Effector memory CD4-positive, alpha-beta T cell (primary cell): ENCODE results near the gene TNS2.

Experiments
- DNase-seq, 3 donors: peaks; one replicate each; pipeline ENCODE4 v3.0.0-alpha.2; 2020
- H3K27ac ChIP-seq: 2 replicates; pipeline ENCODE4 v1.7.0; 2013; ENCODE audit warnings: mild to moderate bottlenecking, low read length, moderate library complexity; ENCODE audit not compliant: insufficient read depth, poor library complexity, severe bottlenecking
- H3K27me3 ChIP-seq: replicated peaks from 2 replicates; pipeline ENCODE4 v1.7.0; 2013; ENCODE audit warnings: mild to moderate bottlenecking, low read length; ENCODE audit not compliant: insufficient read depth, control insufficient read depth, poor library complexity, severe bottlenecking
- H3K36me3 ChIP-seq: 2 replicates; pipeline ENCODE4 v1.7.0; 2013; ENCODE audit warnings: mild to moderate bottlenecking, low read length, moderate library complexity; ENCODE audit not compliant: control insufficient read depth, insufficient read depth
- H3K4me1 ChIP-seq: 2 replicates; pipeline ENCODE4 v1.7.0; 2013; ENCODE audit warnings: low read length, mild to moderate bottlenecking; ENCODE audit not compliant: control insufficient read depth, insufficient read depth, poor library complexity, severe bottlenecking
- H3K4me3 ChIP-seq: 2 replicates; pipeline ENCODE4 v1.7.0; 2013; ENCODE audit warnings: low read length, low read depth, mild to moderate bottlenecking; ENCODE audit not compliant: insufficient read depth, poor library complexity, severe bottlenecking
- H3K9me3 ChIP-seq: 2 replicates; pipeline ENCODE4 v1.7.0; 2013; ENCODE audit warnings: mild to moderate bottlenecking, low read length, moderate library complexity; ENCODE audit not compliant: control insufficient read depth

TNS2 gene

DNA sequence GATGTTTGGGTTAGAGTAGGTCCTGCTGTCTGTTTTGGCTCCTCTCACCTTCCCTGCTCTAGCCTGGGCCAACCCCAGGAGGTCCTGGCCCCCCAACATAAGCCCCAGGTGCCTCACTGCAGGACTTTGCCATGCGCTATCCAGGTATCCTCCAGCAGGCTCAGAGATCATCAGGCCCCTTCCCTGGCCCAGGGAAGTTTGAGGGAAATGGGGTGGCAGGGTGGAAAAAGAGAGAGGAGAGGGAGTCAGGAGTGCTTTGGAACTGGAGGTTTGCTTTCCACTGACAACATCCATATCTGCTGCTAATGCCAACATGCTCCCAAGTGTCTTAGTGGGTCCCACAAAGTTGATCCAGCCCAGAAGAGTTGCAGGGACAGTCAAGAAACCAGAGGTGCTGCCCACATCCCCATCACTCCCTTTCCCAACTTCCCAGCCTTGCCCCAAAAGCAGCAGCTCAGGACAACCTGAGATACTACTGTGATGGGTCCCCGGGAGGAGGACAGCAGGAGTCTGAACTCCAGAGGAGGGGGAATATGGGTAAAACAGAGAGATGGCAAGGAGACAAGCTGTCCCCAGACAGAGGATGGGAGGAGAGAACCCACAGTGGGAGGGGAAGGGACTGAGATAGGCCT is 677 bp downstream of the TNS2 start:
- H3K27ac ChIP-seq = no peak overlapping the region
- no peaks in the 10 kb centered on the region for H3K9me3 ChIP-seq
- peaks cover 10% of the 10 kb centered on the region for H3K4me1 ChIP-seq
- DNase-seq = no peak
- no peaks in the 10 kb centered on the region for H3K36me3 ChIP-seq
- H3K27me3 ChIP-seq = no peaks in the 10 kb centered on the region
- no peak overlapping the region for H3K4me3 ChIP-seq

DNA sequence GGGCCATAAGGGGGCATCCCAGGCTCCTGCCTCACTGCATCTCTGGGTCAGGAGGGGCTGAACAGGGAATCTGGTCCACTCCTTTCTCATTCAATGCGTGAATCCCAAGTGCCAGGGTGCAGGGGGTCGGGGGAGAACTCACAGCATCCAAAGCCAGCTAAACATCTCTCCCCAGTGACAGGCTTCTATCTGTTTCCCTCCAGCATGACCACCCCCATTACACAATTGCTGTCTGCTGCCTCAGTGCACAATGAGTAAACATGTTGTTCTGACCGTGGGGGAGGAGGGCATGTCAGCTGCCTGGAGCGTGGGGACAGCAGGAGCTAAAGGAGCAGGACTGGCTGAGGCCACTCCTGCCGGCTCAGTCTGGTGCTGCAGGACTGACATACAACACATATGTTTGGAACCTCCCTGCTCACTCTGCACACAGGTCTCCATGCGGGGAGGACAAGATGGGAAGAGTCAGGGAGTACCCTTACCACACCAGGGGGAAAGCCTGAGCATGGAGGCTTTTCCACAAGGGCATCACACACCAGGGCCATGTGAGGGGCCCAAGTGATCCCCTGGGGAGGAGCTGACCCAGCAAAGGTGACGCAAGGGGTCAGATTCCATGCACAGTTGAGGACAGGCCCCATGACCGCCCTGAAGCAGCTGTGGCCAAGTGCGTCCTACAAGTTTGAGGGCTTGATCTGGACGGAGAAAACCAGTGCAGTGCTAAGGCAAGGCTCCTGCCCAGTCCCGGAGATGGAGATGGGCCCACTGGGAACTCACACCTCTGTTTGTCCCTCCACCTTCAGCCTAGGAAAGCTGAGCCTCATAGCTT is 1.4 kb downstream of the TNS2 start:
- Histone ChIP-seq H3K27ac (no peak overlapping the region), H3K9me3 (no peaks in the 10 kb centered on the region), H3K4me1 (peaks cover 10% of the 10 kb centered on the region)

GRCh38 chr12:53051881-53052412 is 2.1 kb downstream of the TNS2 start:
- Histone ChIP-seq H3K27me3 (no peaks in the 10 kb centered on the region), H3K4me3 (no peak overlapping the region), H3K36me3 (no peaks in the 10 kb centered on the region), H3K4me1 (peaks cover 10% of the 10 kb centered on the region), H3K27ac (no peak overlapping the region), H3K9me3 (no peaks in the 10 kb centered on the region)
- no peak for DNase-seq

More for the DNA sequence above, 1.4 kb downstream of the TNS2 start:
- Histone ChIP-seq H3K27me3 (no peaks in the 10 kb centered on the region), H3K36me3 (no peaks in the 10 kb centered on the region), H3K4me3 (no peak overlapping the region)
- DNase-seq = no peak

- no peaks in the 10 kb centered on the region for H3K9me3 ChIP-seq
- H3K4me1 ChIP-seq = peaks cover 9% of the 10 kb centered on the region
- no peaks in the 10 kb centered on the region for H3K27me3 ChIP-seq
- H3K4me3 ChIP-seq = no peak overlapping the region
- no peak overlapping the region for H3K27ac ChIP-seq
- no peaks in the 10 kb centered on the region for H3K36me3 ChIP-seq
- DNase-seq = no peak
Observed at GRCh38 chr12:53052419-53053217, 2.8 kb downstream of the TNS2 start.

- Histone ChIP-seq H3K4me3 (peak overlapping the region; percentile 50), H3K27ac (peak overlapping the region; percentile 40), H3K4me1 (peaks cover 4% of the 10 kb centered on the region), H3K27me3 (no peaks in the 10 kb centered on the region), H3K36me3 (no peaks in the 10 kb centered on the region), H3K9me3 (no peaks in the 10 kb centered on the region)
- DNase-seq = peak; percentile 36 to 49 (median 42)
Observed at GRCh38 chr12:53053218-53054111, 3.6 kb downstream of the TNS2 start.

- H3K4me3 ChIP-seq = peak overlapping the region; percentile 50
- no peaks in the 10 kb centered on the region for H3K36me3 ChIP-seq
- H3K27ac ChIP-seq = peak overlapping the region; percentile 40
- H3K9me3 ChIP-seq = no peaks in the 10 kb centered on the region
- peak; percentile 89 to 94 (median 89) for DNase-seq
- H3K4me1 ChIP-seq = peaks cover 4% of the 10 kb centered on the region
- no peaks in the 10 kb centered on the region for H3K27me3 ChIP-seq
Observed at GRCh38 chr12:53054112-53054878, 4.4 kb downstream of the TNS2 start.

GRCh38 chr12:53055471-53056266 is 5.8 kb downstream of the TNS2 start:
- Histone ChIP-seq H3K36me3 (no peaks in the 10 kb centered on the region), H3K27me3 (no peaks in the 10 kb centered on the region), H3K4me3 (no peak overlapping the region), H3K27ac (no peak overlapping the region), H3K4me1 (peaks cover 4% of the 10 kb centered on the region), H3K9me3 (no peaks in the 10 kb centered on the region)
- no peak for DNase-seq

- Histone ChIP-seq H3K27ac (no peak overlapping the region), H3K27me3 (no peaks in the 10 kb centered on the region), H3K36me3 (no peaks in the 10 kb centered on the region), H3K9me3 (no peaks in the 10 kb centered on the region), H3K4me3 (no peak overlapping the region), H3K4me1 (peaks cover 4% of the 10 kb centered on the region)
- DNase-seq = no peak
Observed at GRCh38 chr12:53056296-53056695, 6.4 kb downstream of the TNS2 start.
